OCI-LY1 (cell line): ENCODE results near the gene MPZL1.

Experiments used
- H2AFZ ChIP-seq: fragments of 200-600 bp; sonication (generic), shearing (Covaris generic); 2 replicates; pipeline ENCODE4 v1.6.0; 2014; ENCODE audit warnings: antibody characterized with exemption, mild to moderate bottlenecking, low read length
- H3F3A ChIP-seq: fragments of 200-600 bp; sonication (generic), shearing (Covaris generic); 2 replicates; pipeline ENCODE4 v1.6.0; 2014; ENCODE audit warnings: mild to moderate bottlenecking, antibody characterized with exemption, low read length, moderate library complexity; ENCODE audit not compliant: insufficient read depth
- H3K27ac ChIP-seq: fragments of 200-600 bp; sonication (generic); 2 replicates; pipeline ENCODE4 v1.5.1; 2014; ENCODE audit warnings: low read length, mixed run types, mild to moderate bottlenecking, low read depth; ENCODE audit not compliant: poor library complexity, severe bottlenecking
- H3K27me3 ChIP-seq: fragments of 200-600 bp; sonication (generic); 2 replicates; pipeline ENCODE4 v1.6.0; 2014; ENCODE audit warnings: antibody characterized with exemption, mild to moderate bottlenecking, low read length, moderate library complexity; ENCODE audit not compliant: insufficient read depth
- H3K36me3 ChIP-seq: fragments of 200-600 bp; sonication (generic); 2 replicates; pipeline ENCODE4 v1.6.1; 2014; ENCODE audit warnings: mild to moderate bottlenecking, antibody characterized with exemption, low read length, moderate library complexity, mixed read lengths; ENCODE audit not compliant: insufficient read depth
- H3K4me1 ChIP-seq: fragments of 200-600 bp; sonication (generic); 2 replicates; pipeline ENCODE4 v1.5.1; 2014; ENCODE audit warnings: mild to moderate bottlenecking, low read length, moderate library complexity; ENCODE audit not compliant: insufficient read depth, severe bottlenecking
- H3K4me2 ChIP-seq: fragments of 200-600 bp; sonication (generic), shearing (Covaris generic); 2 replicates; pipeline ENCODE4 v1.6.1; 2014; ENCODE audit warnings: low read length
- H3K4me3 ChIP-seq: fragments of 200-600 bp; sonication (generic); 2 replicates; pipeline ENCODE4 v1.5.1; 2014; ENCODE audit warnings: low read length, low read depth, mild to moderate bottlenecking, mixed read lengths; ENCODE audit not compliant: poor library complexity, severe bottlenecking
- H3K79me2 ChIP-seq: fragments of 200-600 bp; shearing (Covaris generic); 2 replicates; pipeline ENCODE4 v1.6.1; 2016; ENCODE audit warnings: mixed run types, low read length, mixed read lengths; ENCODE audit not compliant: insufficient read depth
- H3K9ac ChIP-seq: fragments of 200-600 bp; sonication (generic), shearing (Covaris generic); 2 replicates; pipeline ENCODE4 v1.6.1; 2014; ENCODE audit warnings: mild to moderate bottlenecking, low read length, mixed read lengths
- H3K9me2 ChIP-seq: fragments of 200-600 bp; sonication (generic), shearing (Covaris generic); 2 replicates; pipeline ENCODE4 v1.6.1; 2014; ENCODE audit warnings: low read depth, mild to moderate bottlenecking, low read length, mixed read lengths
- H3K9me3 ChIP-seq: fragments of 200-600 bp; shearing (Covaris generic); 2 replicates; pipeline ENCODE4 v1.6.1; 2014; ENCODE audit warnings: low read length, mixed read lengths
- H4K20me1 ChIP-seq: fragments of 200-600 bp; sonication (generic), shearing (Covaris generic); 2 replicates; pipeline ENCODE4 v1.6.0; 2016; ENCODE audit warnings: mild to moderate bottlenecking, low read length; ENCODE audit not compliant: insufficient read depth
- CTCF ChIP-seq: fragments of 200-600 bp; sonication (generic), shearing (Covaris generic); IDR thresholded peaks from 2 replicates; pipeline ENCODE4 v1.5.1; 2017; ENCODE audit warnings: mild to moderate bottlenecking, antibody characterized with exemption, low read length, moderate library complexity, mixed read lengths
- EZH2 ChIP-seq: fragments of 200-600 bp; sonication (generic), shearing (Covaris generic); IDR thresholded peaks from 2 replicates; pipeline ENCODE4 v1.8.0; 2017; ENCODE audit warnings: borderline replicate concordance, mixed run types, mild to moderate bottlenecking, antibody characterized with exemption, low read length, moderate library complexity, mixed read lengths

The MPZL1 gene

GRCh38 chr1:167720965-167721616, 691 bp upstream of the MPZL1 start:
- Histone ChIP-seq H3K4me3 (peak overlapping the region; percentile 78), H4K20me1 (no peaks in the 10 kb centered on the region), H2AFZ (peak overlapping the region; percentile 51), H3K9me2 (no peaks in the 10 kb centered on the region), H3K27me3 (no peaks in the 10 kb centered on the region), H3K4me2 (peak overlapping the region; percentile 95), H3F3A (0 out of 2 replicates have a peak, but pooled peaks cover 4% of the 10 kb centered on the region), H3K9me3 (no peaks in the 10 kb centered on the region), H3K36me3 (no peaks in the 10 kb centered on the region), H3K4me1 (peaks cover 73% of the 10 kb centered on the region), H3K27ac (peak overlapping the region; percentile 88), H3K9ac (peak overlapping the region; percentile 70), H3K79me2 (peaks cover 29% of the 10 kb centered on the region)
- TF ChIP-seq EZH2, result no peak
- peak; percentile 63 for TF ChIP-seq CTCF

- H3K4me3 ChIP-seq, result peak overlapping the region; percentile 78
- H3K27ac ChIP-seq, result peak overlapping the region; percentile 21
- H3K9me3 ChIP-seq, result no peaks in the 10 kb centered on the region
- H3K9ac ChIP-seq, result peak overlapping the region; percentile 70
- no peaks in the 10 kb centered on the region for H3F3A ChIP-seq
- H3K36me3 ChIP-seq, result no peaks in the 10 kb centered on the region
- no peaks in the 10 kb centered on the region for H3K27me3 ChIP-seq
- peaks cover 41% of the 10 kb centered on the region for H3K79me2 ChIP-seq
- no peaks in the 10 kb centered on the region for H4K20me1 ChIP-seq
- peak overlapping the region; percentile 95 for H3K4me2 ChIP-seq
- peaks cover 71% of the 10 kb centered on the region for H3K4me1 ChIP-seq
- H3K9me2 ChIP-seq, result no peaks in the 10 kb centered on the region
- TF ChIP-seq EZH2 (no peak), CTCF (no peak)
- H2AFZ ChIP-seq, result no peak overlapping the region
Observed at GRCh38 chr1:167722152-167722869, 529 bp downstream of the MPZL1 start.

- Histone ChIP-seq H3F3A (no peaks in the 10 kb centered on the region), H4K20me1 (no peaks in the 10 kb centered on the region), H2AFZ (no peak overlapping the region), H3K27ac (peak overlapping the region; percentile 21), H3K9ac (peak overlapping the region; percentile 70), H3K27me3 (no peaks in the 10 kb centered on the region), H3K9me2 (no peaks in the 10 kb centered on the region), H3K36me3 (no peaks in the 10 kb centered on the region), H3K4me1 (peaks cover 70% of the 10 kb centered on the region), H3K9me3 (no peaks in the 10 kb centered on the region), H3K4me2 (peak overlapping the region; percentile 95), H3K4me3 (peak overlapping the region; percentile 78), H3K79me2 (peaks cover 45% of the 10 kb centered on the region)
- TF ChIP-seq EZH2, result no peak
- no peak for TF ChIP-seq CTCF
Observed at GRCh38 chr1:167722870-167723251, 1.1 kb downstream of the MPZL1 start.
